ENCODE results near the gene BAX. TPM values are rescaled to one million over a fixed set of nuclear protein-coding genes. Genes with fewer than 3 reads are reported as not detected.

The BAX gene
- total and polyA plus RNA-seq, 9 of the 15 experiments (the other 6 are each of a cell fraction or from before 2014, with no cell fraction given), result 3.2 to 95.4 (median 44.5) TPM

DNA sequence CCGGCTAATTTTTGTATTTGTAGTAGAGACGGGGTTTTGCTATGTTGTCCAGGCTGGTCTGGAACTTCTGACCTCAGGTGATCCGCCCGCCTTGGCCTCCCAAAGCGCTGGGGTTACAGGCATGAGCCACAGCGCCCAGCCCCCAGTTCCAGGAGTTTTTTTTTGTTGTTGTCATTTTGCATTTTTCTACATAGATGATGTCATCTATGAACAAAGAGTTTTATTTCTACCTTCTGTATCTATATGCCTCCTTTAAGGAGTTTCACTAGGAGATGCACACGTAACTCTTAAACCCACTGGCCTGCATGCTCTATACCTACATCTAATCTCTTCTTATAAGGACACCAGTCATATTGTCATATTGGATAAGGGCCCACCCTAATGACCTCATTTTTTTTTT is 16.4 kb upstream of the BAX start:
- Histone ChIP-seq H3K36me3 (ENCODE audit: control insufficient read depth, insufficient read depth, low read length) (no peaks in the 10 kb centered on the region), H3K9ac (ENCODE audit: insufficient read depth in 1 of 2, low read depth in 2 of 2, low read length in 2 of 2) (no peak overlapping the region), H3K9me1 (ENCODE audit: control insufficient read depth, insufficient read depth, low read length) (no peaks in the 10 kb centered on the region), H3K27me3 (ENCODE audit: control insufficient read depth in 2 of 2, insufficient read depth in 2 of 2, low read length in 2 of 2) (no peaks in the 10 kb centered on the region), H4K20me1 (replicated peaks; ENCODE audit: control insufficient read depth, insufficient read depth, low read length) (no peaks in the 10 kb centered on the region), H3K4me2 (ENCODE audit: insufficient read depth, low read length) (no peak overlapping the region), H3K79me2 (ENCODE audit: control insufficient read depth, insufficient read depth, low read length) (no peaks in the 10 kb centered on the region), H3K4me3 (no peak overlapping the region), H3K9me3 (replicated peaks; ENCODE audit: control insufficient read depth, insufficient read depth, low read depth, low read length) (no peaks in the 10 kb centered on the region), H3K27ac (ENCODE audit: extremely low read depth, low read depth, low read length) (no peak overlapping the region), H2AFZ (ENCODE audit: low read depth, low read length) (no peak overlapping the region), H3K4me1 (replicated peaks in 1 of 2; ENCODE audit: control insufficient read depth in 2 of 2, insufficient read depth in 2 of 2, low read length in 2 of 2) (peaks cover 9 to 42% of the 10 kb centered on the region in 2 experiments; a peak in 4 of 5 replicates)
- FAIRE-seq (no peak), DNase-seq (ENCODE audit: extremely low read depth in 1 of 4, low spot score in 3 of 4) (no peak), ATAC-seq (no peak)
- in situ Hi-C loops (cut with MboI), result no loop called here
- CTCF ChIA-PET (ENCODE audit: low intra/inter-chr PET ratio), result interaction anchor here (0.7 kb wide), 1 partner anchor 197 kb away, joined by 3 read pairs; no protein-coding TSS in a partner anchor
- POLR2A ChIA-PET, result no interaction called here
- TF ChIP-seq DACH1 (IDR thresholded peaks at IDR 0.05; ENCODE audit: partially characterized antibody), result no peak
- TF ChIP-seq ZNF445 (CRISPR knock-in tag; IDR thresholded peaks at IDR 0.05; ENCODE audit: low read depth), result no peak
- TF ChIP-seq ADNP (tag; IDR thresholded peaks at IDR 0.05), result no peak
- TF ChIP-seq, protein P1, sequence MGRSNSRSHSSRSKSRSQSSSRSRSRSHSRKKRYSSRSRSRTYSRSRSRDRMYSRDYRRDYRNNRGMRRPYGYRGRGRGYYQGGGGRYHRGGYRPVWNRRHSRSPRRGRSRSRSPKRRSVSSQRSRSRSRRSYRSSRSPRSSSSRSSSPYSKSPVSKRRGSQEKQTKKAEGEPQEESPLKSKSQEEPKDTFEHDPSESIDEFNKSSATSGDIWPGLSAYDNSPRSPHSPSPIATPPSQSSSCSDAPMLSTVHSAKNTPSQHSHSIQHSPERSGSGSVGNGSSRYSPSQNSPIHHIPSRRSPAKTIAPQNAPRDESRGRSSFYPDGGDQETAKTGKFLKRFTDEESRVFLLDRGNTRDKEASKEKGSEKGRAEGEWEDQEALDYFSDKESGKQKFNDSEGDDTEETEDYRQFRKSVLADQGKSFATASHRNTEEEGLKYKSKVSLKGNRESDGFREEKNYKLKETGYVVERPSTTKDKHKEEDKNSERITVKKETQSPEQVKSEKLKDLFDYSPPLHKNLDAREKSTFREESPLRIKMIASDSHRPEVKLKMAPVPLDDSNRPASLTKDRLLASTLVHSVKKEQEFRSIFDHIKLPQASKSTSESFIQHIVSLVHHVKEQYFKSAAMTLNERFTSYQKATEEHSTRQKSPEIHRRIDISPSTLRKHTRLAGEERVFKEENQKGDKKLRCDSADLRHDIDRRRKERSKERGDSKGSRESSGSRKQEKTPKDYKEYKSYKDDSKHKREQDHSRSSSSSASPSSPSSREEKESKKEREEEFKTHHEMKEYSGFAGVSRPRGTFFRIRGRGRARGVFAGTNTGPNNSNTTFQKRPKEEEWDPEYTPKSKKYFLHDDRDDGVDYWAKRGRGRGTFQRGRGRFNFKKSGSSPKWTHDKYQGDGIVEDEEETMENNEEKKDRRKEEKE (IDR thresholded peaks at IDR 0.05; ENCODE audit: borderline replicate concordance in 1 of 2, control insufficient read depth in 1 of 2, low read depth in 2 of 2, low read length in 1 of 2), result no peak
- no peak for TF ChIP-seq FOS (IDR thresholded peaks at IDR 0.05; ENCODE audit: extremely low read depth, insufficient read length)
- TF ChIP-seq, protein P2, sequence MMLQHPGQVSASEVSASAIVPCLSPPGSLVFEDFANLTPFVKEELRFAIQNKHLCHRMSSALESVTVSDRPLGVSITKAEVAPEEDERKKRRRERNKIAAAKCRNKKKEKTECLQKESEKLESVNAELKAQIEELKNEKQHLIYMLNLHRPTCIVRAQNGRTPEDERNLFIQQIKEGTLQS (IDR thresholded peaks at IDR 0.05), result peak; percentile 70
- TF ChIP-seq, protein P2 (CRISPR knock-in tag; conservative IDR thresholded peaks at IDR 0.05), result no peak
- peak; percentile 51; the same call in 1 of the 2 replicates for TF ChIP-seq ATF7 (IDR thresholded peaks at IDR 0.05)
- no peak for TF ChIP-seq ZFP36 (IDR thresholded peaks at IDR 0.05; ENCODE audit: low read depth, low read length, partially characterized antibody)
- TF ChIP-seq, protein P3, sequence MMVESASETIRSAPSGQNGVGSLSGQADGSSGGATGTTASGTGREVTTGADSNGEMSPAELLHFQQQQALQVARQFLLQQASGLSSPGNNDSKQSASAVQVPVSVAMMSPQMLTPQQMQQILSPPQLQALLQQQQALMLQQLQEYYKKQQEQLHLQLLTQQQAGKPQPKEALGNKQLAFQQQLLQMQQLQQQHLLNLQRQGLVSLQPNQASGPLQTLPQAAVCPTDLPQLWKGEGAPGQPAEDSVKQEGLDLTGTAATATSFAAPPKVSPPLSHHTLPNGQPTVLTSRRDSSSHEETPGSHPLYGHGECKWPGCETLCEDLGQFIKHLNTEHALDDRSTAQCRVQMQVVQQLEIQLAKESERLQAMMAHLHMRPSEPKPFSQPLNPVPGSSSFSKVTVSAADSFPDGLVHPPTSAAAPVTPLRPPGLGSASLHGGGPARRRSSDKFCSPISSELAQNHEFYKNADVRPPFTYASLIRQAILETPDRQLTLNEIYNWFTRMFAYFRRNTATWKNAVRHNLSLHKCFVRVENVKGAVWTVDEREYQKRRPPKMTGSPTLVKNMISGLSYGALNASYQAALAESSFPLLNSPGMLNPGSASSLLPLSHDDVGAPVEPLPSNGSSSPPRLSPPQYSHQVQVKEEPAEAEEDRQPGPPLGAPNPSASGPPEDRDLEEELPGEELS (CRISPR knock-in tag; IDR thresholded peaks at IDR 0.05; ENCODE audit: borderline replicate concordance), result no peak
- no peak for TF ChIP-seq ZNF354B (CRISPR knock-in tag; IDR thresholded peaks at IDR 0.05)
- WGBS (ENCODE audit: insufficient coverage, low coverage, missing lambda C conversion rate), result 74% methylated on average over 7 of the region's 7 CpGs
- no TSS peak for BruUV-seq (replicated peaks)
- intact Hi-C loops (cut with micrococcal nuclease), result no loop called here
